ENCODE results near the gene VPS26B.
A peak's percentile ranks its signal among the peaks of the same experiment; 100 is the strongest.
"Not testable (repeated sequence)": the region's sequence is repeated elsewhere in the genome, so short reads cannot be mapped to it uniquely, and the experiment has no call there.

Gene VPS26B

DNA sequence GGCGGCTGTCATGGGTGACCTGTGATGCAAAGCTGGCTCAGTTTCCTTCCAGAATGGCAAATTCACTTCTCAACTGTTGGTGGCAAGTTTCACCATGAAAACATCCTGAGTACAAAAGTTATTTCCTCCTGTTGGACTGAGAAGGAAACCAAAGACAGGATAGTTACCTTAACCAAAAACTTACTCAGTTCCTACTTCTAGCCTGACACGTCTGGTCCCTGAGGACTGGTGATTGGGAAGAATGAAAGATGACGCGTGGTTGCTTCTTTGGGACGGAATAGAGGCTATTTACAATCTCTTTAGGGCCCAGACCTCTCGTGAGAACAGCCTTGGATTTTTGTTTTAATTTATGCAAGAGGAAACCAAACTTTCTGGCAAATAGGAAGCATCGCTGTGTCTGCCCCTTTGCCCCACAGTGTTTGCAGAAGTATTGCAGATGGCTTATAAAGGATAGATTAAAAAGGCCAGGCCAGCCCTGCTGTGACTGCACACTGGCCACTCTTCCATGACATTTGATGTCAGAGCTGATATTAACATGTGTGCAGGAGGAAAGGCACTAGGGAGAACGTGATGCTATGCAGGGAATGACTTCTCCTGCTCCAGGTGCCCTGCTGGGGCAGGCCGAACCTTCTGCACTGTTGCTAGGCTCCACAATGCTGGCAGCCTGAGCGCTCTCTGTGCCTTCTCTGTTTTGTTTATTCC lies 7.6 kb downstream of the VPS26B start:
- no peak for DNase-seq (ENCODE audit: low spot score)

DNA sequence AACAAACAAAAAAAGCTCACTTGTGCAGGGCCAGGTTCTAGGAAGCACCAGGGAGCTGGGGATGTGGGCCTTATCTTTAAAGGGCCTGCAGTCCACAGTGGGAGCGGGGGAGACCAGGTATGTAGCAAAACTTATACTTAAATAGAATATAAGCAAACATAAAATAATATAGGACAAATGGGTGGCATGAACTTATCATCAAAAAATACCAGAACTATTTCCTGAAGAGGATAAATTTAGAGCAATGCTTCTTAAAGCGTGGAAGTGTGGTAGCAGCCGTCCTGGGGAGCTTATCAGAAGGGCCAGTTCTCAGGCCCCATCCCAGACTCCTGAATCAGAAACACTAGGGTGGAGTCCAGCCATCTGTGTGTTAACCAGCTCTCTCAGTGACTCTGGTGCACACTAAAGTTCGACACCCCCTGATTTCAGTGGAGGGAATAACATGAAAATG lies 9.3 kb downstream of the VPS26B start:
- no peak for DNase-seq (ENCODE audit: low spot score)

DNA sequence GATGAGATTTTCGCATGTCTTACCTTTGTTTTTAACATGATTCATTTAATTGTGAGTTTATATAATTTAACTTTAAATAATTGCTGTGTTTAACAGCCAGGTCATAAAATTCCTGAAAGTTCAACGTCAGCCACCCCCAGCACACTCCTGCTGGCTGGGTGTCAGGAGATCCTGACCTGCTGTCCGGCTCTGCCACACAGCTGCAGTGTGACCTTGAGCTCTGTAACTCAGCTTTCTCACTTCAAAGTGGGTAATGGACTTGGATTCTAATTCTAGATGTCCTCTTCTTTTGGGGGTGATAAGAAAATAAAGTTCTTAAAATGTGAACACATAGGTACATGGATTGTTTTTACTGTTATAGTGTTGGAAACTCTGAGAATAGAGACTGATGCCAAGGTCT lies 10.9 kb downstream of the VPS26B start:
- DNase-seq (ENCODE audit: low spot score) = no peak

DNA sequence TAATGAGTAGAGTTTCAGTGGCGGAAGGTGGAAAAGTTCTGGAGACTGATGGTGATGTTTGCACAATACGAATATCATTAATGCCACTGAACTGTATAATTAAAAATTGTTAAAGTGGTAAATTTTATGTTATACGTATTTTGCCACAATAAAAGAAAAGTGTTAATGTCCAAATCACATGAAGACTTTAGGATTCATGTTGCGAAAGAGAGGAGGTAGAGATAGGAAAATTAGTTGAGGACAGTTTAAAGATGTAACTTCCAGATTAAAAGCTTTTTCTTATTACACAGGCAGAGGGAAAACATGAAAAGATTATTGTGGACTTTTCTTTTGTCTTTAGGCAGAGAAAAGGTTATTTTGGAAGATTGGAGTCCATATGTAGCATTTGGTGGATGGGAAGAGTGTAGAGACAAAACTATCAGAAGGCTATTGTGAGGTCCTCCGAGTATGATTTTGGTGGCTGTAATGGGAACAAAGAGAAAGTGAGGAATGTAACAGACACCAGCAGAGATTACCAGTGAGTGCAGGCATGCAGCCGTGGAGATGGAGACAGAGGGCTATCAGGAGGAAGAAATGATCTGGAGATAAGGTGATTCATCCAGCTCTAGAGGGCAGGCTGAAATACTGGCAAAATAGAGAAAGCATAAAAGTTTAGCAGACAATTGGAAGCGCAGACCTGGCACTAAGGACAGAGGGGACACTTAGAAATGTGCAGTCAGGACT lies 12.5 kb downstream of the VPS26B start:
- DNase-seq (ENCODE audit: low spot score) = no peak

DNA sequence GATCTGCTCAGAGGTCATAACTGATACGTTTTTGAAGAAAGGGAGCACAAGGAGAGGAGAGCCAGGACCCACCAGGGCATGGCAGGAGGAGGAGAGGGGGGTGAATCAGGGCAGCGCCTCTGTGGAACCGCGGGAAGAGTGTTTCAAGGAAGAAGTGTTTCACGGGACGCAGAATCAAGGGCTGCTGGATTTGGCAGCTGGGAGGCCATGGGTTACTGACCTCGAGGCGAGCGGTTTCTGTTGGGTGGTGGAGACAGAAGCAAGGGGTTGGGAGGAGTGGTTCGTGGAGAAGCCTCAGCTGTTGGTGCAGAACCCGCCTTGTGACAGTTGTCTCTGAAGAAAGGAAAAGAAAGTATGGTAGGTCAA lies 13.1 kb downstream of the VPS26B start:
- no peak for DNase-seq (ENCODE audit: low spot score)

DNA sequence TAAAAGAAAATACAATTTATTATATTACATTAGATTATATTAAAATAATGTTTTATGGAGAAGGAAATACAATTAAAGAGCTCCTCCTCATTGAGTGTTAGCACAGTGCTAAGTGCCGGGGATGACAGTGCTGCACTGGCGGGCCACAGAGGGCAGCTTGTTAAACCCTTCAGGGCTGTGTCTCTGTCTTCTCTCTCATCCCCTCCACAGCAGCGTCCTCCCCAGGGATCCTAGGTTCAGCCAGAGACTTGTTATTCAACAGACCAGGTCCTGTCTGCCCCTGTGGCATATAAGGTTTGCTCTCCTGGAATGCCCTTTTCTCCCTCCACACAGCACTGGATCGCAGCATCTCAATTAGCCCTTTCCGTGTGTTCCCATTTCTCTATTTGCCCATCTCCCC lies 14.5 kb downstream of the VPS26B start:
- no peak for DNase-seq (ENCODE audit: low spot score)

DNA sequence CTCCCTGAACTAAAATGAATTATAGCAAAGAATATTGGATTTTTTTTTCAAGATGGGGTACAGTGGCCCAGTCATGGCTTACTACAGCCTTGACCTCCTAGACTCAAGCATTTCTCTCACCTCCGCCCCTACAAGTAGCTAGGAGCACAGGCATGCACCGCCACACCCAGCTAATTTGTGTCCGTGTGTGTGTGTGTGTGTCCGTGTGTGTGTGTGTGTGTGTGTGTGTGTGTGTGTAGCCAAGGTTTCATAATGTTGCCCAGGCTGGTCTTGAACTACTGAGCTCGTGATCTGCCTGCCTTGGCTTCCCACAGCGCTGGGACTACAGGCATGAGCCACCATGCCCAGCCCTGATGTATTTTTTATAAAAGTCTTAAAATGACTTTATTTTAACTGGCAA lies 16.1 kb downstream of the VPS26B start:
- no peak for DNase-seq (ENCODE audit: low spot score)

DNA sequence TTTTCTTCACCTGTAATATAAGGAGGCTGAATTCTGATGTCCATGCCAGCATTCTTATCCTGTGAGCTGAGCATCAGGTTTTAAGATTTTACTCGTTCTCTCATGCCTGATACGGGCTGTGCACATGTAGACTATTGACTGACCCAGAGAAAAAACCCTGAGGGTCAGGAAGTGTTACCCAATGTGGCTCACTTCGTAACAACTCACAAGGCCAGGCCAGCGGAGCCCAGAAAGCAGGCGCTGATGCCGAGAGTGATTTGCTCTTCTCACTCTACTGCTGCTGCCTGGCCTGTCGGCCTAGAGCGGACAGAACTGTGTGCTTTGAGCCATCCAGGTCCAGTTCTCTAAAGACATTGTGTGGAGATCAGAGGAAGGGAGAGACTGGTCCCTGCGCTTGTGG lies 17.9 kb downstream of the VPS26B start:
- DNase-seq (ENCODE audit: low spot score) = no peak

DNA sequence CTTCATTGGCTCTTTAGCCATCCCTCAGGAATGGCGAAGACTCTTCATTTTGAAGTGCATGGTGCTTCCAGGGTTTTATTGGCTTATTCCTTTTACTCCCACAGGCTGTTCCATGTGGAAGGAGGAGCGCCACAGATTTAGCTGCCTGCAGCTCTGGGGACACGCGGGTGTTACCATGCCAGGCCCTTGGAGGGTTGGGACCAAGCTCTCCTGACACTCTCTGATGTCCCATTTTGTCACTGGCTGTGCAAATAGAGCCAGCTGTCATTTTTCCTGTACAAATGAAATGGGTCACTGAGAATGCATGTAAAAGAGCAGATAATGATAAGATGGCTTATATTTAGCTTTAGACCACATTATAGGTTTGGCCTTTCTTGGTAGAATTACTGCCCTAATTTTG lies 19.4 kb downstream of the VPS26B start:
- DNase-seq (ENCODE audit: low spot score) = no peak

DNA sequence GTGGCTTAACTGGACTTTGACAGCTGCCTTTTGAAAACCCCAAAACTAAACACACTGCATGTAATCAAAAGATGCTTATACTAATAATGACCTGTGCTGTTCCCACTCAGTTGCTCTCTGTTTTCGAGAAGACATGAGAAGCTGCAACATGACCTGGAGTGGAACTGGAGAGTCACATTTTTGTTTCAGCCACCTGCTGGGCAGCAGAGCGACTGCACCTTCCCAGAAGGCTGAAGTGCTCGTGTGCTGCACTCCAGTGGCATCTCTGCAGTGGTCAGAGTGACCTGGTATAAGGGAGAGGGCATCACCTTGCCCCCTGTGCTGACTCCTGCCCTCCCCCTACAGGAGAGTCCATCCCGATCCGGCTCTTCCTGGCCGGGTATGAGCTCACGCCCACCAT lies 20.1 kb downstream of the VPS26B start:
- no peak for DNase-seq (ENCODE audit: low spot score)

DNA sequence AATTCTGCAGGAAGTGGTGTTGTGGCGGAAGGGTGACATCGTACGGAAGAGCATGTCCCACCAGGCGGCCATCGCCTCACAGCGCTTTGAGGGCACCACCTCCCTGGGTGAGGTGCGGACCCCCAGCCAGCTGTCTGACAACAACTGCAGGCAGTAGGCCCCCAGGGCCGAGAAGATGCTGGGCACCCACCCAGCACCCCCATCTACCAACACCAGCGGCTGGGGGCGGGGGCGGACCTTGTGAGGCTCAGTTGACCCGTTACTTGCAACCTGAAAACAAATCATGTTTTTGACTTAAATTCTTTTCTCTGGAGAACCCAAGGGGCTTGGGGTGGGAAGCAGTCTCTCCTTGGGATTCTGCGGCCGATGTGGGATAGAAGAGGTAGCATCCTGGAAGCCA lies 21.0 kb downstream of the VPS26B start:
- no peak for DNase-seq (ENCODE audit: low spot score)

DNA sequence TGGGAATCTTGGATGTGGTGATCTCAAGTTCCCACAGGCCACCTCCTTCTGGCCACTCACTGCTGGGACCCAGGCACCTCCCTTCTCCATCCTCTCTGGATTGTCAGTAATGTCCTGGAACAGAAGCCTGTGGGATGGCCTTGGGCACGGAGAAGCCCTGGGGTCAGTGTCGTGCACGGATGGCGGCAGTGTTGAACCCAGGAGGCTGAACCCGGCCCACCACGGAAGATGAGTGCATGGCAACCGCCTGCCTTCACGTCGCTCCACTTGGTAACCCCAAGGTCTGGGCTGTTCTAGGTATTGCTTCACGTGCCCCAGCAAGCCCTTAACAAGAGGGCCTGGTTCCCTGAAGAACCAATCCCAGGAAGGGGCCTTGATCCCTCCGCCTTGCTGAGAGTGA lies 21.6 kb downstream of the VPS26B start:
- no peak for DNase-seq (ENCODE audit: low spot score)

DNA sequence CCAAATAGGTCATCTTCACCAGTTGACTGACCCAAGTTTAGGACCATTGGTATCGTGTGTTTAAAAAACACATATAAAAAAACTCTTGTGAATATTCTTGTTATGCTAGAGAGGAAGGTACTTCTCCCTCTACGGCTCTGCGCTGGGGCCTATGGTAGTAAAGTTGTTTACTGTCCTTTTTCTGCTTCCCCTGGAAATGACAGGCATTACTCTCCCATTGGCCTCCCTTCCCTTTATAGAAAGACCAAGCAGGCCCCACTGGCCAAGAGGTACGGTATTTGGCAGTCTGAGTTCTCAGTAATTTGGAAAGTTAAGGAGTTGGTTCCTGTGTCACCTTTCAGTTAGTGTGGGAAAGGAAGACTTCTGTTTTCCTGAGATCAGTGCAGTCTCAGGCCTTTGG lies 22.2 kb downstream of the VPS26B start:
- no peak for DNase-seq (ENCODE audit: low spot score)

DNA sequence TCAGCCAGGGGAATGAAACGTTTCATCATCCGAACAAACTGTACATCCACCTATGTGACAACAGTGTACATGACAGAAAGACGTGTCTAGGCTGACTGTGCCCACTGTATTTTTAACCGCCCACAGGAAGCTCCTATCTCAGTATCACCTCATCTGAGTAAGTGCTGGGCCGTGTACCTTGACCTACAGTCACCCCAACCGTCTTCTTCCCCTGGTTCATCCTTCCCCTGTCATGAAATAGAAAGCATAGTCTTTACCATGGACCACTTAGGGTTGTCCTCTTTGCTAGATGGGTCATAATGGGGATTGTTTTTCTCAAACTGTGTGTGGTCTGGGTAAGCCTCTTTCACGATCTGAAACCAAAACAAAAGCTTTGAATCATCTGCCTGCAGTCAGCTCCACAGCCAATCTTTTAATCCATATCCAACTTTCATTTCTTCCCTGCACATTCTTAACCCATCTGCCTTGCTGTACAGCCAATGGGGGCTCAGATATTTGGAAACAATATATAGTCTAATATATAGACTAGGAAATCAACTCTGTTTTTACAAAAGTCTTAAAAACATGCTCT lies 24.5 kb downstream of the VPS26B start:
- peak; percentile 36 for DNase-seq (ENCODE audit: low spot score)

DNA sequence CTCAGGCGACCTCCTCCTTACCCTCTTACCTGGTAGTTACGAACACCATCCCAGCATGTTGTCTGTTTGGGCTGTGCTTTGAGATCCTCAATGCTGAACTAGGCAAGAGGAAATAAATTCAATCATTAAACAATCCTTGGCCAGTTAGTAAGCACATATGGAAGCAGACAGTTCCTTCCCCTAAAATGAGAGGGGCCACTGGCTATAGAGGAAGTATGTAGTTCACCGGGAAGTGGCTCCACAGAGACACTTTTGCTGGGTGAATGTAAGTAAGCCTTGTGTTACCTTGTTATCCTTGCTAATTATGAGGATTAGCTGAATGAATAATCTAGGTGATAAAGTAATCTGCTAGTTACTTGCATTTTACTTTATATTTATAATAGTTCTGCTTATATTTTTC lies 25.8 kb downstream of the VPS26B start:
- no peak for DNase-seq (ENCODE audit: low spot score)

DNA sequence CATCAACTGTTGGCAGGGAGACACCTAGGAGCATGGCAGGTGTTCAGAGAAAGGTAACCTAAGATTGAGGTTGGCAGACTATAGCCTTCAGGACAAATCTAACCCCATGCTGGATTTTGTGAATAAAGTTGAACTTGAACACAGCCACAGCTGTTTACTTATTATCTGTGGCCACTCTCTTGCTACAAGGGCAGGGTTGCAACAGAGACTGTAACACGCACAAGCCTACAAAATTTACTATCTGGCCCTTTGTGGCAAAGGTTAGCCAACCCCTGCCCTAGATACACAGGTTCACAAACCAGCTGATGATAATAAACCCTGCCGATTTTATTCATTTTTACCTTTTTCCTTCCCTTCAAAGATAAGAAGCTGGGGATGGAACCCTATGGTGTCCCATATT lies 26.2 kb downstream of the VPS26B start:
- no peak for DNase-seq (ENCODE audit: low spot score)

DNA sequence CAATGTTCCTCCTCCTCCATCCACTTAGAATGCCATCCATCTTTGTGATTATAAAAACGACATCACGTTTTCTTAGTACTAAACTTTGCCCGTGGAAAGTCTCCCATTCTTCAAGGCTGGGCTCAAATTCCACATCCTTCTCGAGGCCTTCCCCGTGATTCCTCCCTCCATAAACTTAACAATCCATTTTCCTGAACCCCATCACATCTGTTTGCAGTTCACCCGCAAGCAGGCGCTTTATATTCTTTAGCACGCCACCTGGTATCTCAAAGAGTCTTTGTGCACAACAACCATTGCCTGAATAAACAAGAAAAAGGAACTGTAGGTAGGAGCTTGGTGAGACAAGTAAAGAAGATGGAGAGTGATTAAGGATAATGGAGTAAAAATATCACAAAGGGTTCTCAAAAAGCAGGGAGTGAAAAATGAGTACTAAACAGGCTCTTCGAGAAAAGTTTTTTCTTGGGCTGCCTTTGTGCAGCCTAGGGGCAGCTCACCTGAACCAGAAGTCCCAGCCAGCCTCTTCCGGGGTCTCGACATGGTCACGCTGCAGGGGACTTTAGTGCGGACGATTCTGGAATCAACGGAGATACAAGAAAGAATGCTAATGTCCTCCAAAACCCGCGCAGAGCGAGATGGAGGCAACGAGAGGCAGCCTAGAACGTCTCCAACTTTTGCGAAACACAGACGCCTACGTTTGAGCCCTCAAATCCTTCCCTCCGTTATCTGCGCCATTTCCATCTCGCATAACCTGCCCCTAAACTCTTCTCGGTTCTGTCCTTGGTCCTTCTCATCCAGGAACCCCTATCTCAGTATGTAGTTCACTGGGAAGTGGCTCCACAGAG lies 28.1 kb downstream of the VPS26B start:
- DNase-seq (ENCODE audit: low spot score) = no peak

DNA sequence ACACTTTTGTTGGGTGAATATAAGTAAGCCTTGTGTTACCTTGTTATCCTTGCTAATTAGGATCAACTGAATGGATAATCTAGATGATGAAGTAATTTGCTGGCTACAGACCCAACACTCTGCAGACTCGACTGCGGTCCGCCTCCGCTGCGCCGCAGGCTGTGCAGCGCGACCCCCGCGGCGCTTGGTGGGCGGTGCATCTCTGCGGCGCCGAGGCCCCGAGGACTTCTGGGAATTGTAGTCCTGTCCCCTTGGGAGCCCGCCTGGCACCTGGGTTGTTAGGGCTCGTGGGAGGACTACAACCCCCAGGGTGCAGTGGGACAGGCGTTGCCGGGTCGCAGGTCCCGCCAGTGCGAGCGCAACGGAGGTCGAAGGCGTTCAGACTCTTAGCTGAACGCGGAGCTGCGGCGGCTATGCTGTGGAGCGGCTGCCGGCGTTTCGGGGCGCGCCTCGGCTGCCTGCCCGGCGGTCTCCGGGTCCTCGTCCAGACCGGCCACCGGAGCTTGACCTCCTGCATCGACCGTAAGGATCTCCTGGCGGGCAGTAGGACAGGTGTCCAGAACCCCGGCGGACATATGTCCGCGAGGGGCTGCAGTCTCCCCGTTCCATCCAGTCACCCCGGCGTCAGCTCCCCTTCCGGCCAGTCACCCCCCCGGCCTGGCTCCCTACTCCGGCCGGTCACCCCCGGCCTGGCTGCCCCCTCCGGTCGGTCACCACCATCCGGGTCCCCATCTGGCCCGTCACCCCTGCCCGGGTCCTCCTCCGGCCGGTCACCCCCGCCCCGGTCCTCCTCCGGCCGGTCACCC lies 28.9 kb downstream of the VPS26B start, which contains the start of the genes ACAD8 and THYN1:
Gene ACAD8, plus strand, starts transcription at position 381 of the 806 bp plus-strand sequence. Its CDS starts 33 bp downstream, at position 414.
Gene THYN1, minus strand, starts transcription at position 165 of the 806 bp plus-strand sequence. CDS start 470 bp downstream, outside the sequence.
- DNase-seq (ENCODE audit: low spot score) = peak; percentile 97

DNA sequence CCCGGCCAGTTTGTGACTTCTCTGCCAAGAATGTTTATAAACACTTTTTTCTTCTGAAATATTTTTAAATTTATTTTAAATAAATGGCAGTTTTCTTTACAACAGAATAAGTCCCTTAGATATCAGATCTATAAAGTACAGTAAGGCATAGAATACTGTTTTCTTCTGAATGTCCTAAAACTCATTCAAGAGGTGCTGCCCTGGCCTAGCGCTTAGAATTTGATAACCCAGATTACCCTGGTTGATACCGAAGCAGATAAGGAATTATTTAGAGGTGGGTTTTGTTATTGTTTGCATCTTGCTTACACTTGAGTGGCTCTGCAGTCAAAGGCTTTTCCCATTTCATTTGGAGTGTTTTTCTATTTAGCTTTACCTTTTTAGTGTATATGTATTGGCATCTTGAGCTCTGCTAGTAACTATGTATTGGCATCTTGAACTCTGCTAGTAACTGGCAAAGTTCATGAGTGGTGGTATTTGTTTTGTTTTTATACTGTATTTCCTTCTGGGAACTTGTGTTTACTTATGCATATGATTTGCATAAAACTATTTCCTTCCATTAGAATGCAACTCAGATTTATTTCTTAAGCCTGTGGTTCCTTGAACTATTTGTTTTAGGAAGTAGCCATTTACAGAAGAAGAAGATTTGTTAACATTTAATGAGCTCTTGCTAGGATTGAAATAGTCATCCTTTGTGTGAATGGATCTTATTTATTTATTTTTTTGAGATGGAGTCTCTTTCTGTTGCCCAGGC lies 30.1 kb downstream of the VPS26B start:
- DNase-seq (ENCODE audit: low spot score) = no peak

DNA sequence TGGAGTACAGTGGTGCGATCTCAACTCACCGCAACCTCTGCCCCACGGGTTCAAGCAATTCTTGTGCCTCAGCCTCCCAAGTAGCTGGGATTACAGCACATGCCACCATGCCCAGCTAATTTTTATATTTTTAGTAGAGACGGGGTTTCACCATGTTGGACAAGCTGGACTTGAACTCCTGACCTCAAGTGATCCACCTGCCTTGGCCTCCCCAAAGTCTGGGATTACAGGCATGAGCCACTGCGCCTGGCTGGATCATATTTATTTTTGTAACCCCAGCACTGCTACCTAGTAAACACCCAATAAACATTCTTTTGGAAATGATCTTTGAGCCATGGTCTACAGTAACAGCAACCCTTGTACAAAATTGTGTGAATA lies 30.7 kb downstream of the VPS26B start:
- DNase-seq (ENCODE audit: low spot score) = not testable (repeated sequence)

DNA sequence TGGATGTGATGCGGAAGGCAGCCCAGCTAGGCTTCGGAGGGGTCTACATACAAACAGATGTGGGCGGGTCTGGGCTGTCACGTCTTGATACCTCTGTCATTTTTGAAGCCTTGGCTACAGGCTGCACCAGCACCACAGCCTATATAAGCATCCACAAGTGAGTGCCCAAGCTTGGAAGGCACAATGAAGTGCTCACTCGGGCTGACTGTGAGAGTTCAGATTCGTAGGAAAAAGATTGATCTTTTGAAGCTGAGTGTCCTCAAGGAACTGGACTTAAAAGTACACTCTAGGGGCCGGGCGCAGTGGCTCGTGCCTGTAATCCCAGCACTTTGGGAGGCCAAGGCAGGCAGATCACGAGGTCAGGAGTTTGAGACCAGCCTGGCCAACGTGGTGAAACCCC lies 32.6 kb downstream of the VPS26B start:
- no peak for DNase-seq (ENCODE audit: low spot score)
